ENCODE data around the gene EMX2.

EMX2 gene

DNA sequence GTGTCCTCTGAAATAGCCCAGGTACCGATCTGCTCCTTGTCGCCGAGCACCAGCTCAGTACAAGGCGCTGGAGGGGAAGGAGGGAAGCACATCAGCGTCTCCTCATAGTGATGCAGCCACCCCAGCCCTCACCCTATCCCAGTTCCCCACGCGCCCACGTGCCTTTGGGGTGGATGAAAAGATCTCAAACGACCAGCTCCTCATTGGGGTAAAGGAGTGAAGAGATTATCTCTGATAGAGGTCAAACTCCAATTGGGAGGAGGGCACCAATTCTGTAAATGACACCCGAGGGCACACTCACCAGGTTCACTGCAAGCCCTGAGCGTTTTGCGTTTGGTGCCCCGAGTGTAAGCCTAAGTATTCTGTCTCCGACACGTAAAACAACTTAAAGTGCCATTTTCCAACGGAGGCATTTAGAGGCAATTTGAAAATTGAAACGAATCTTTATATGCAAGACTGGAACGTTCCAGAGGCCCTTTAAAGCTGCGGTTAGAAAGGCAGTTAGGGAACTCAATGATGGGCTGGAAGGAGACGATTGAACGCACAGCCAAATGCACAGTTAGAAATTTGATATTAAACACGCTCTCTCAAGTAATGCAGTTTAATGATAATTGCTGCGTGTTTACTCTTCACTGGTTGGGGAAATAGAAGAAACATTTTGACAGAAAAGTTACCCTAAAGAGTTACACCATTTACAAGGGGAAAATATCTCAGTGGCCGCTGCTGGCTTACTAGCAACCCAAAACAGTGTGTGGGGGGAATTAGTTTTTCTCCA, 8.9 kb upstream of the EMX2 start:
- TF ChIP-seq EZH2phosphoT487 (IDR thresholded peaks at IDR 0.05; ENCODE audit: borderline replicate concordance, low read length), result no peak
- TF ChIP-seq, protein P1, sequence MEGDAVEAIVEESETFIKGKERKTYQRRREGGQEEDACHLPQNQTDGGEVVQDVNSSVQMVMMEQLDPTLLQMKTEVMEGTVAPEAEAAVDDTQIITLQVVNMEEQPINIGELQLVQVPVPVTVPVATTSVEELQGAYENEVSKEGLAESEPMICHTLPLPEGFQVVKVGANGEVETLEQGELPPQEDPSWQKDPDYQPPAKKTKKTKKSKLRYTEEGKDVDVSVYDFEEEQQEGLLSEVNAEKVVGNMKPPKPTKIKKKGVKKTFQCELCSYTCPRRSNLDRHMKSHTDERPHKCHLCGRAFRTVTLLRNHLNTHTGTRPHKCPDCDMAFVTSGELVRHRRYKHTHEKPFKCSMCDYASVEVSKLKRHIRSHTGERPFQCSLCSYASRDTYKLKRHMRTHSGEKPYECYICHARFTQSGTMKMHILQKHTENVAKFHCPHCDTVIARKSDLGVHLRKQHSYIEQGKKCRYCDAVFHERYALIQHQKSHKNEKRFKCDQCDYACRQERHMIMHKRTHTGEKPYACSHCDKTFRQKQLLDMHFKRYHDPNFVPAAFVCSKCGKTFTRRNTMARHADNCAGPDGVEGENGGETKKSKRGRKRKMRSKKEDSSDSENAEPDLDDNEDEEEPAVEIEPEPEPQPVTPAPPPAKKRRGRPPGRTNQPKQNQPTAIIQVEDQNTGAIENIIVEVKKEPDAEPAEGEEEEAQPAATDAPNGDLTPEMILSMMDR (IDR thresholded peaks at IDR 0.05; ENCODE audit: low read depth, low read length, poor library complexity, severe bottlenecking), result no peak
- Histone ChIP-seq H3K9me3 (ENCODE audit: control insufficient read depth, insufficient read depth, low read length) (no peaks in the 10 kb centered on the region), H3F3A (ENCODE audit: control insufficient read depth, insufficient read depth) (no peaks in the 10 kb centered on the region), H3K4me3 (ENCODE audit: low read length) (no peak overlapping the region), H3K4me1 (ENCODE audit: control insufficient read depth, low read length) (no peaks in the 10 kb centered on the region), H3K4me2 (ENCODE audit: low read length) (no peak overlapping the region), H3K9me2 (replicated peaks; ENCODE audit: control insufficient read depth, low read length) (no peaks in the 10 kb centered on the region), H3K27ac (ENCODE audit: low read depth, low read length) (no peak overlapping the region), H4K20me1 (ENCODE audit: control insufficient read depth, insufficient read depth, low read depth, low read length) (no peaks in the 10 kb centered on the region), H3K27me3 (ENCODE audit: control insufficient read depth, low read length) (peaks cover 28% of the 10 kb centered on the region), H3K36me3 (ENCODE audit: control insufficient read depth, low read length) (no peaks in the 10 kb centered on the region), H3K79me2 (ENCODE audit: control insufficient read depth, low read length) (no peaks in the 10 kb centered on the region)

- Histone ChIP-seq H3F3A (ENCODE audit: control insufficient read depth, insufficient read depth) (no peaks in the 10 kb centered on the region), H3K9me2 (replicated peaks; ENCODE audit: control insufficient read depth, low read length) (no peaks in the 10 kb centered on the region), H3K27ac (ENCODE audit: low read depth, low read length) (no peak overlapping the region), H3K36me3 (ENCODE audit: control insufficient read depth, low read length) (no peaks in the 10 kb centered on the region), H3K27me3 (ENCODE audit: control insufficient read depth, low read length) (peaks cover 29% of the 10 kb centered on the region), H3K4me2 (ENCODE audit: low read length) (no peak overlapping the region), H3K9me3 (ENCODE audit: control insufficient read depth, insufficient read depth, low read length) (no peaks in the 10 kb centered on the region), H3K4me1 (ENCODE audit: control insufficient read depth, low read length) (no peaks in the 10 kb centered on the region), H3K4me3 (ENCODE audit: low read length) (no peak overlapping the region), H4K20me1 (ENCODE audit: control insufficient read depth, insufficient read depth, low read depth, low read length) (no peaks in the 10 kb centered on the region), H3K79me2 (ENCODE audit: control insufficient read depth, low read length) (no peaks in the 10 kb centered on the region)
- TF ChIP-seq, protein P1 (IDR thresholded peaks at IDR 0.05; ENCODE audit: low read depth, low read length, poor library complexity, severe bottlenecking), result no peak
- no peak for TF ChIP-seq EZH2phosphoT487 (IDR thresholded peaks at IDR 0.05; ENCODE audit: borderline replicate concordance, low read length)
Observed at GRCh38 chr10:117534321-117535297, 7.9 kb upstream of the EMX2 start.

DNA sequence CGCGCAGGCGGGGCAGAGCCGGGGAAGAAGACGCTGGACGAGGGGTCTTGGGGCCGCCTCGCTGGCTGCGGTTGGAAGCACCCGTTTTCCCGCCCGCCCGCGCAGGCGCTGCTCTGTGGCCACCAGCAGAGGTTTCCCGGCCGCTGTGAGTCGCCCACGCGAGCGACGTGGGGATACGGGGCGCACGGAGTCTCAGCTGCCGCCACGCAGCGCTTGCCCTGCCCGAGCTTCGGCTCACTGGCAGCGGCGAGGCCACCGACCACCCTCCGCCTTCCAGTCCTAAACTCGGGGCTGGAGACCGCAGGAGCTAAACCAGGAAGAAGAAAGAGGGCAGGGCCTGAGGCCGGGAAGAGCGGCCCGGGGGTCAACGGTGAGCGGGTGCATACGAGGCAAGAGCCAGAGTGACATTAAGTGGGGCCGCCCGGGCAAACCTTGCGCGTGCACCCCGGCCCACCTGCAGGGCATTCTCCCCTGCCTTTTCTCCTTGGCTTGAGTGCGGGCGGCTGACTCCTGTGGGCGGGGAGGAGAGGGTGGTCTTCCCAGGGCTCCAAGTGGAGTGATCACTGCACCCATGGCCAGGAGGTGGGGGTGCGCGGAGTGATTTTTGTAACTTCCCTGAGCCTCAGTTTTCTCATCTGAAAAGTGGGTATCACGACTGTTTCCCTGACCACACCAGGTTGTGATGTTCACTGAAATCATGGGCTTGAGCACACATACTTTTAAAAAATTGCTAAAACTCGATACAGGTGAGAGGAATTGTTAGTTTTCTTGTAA, 7.1 kb upstream of the EMX2 start:
- Histone ChIP-seq H3K27me3 (ENCODE audit: control insufficient read depth, low read length) (peaks cover 33% of the 10 kb centered on the region), H3K27ac (ENCODE audit: low read depth, low read length) (no peak overlapping the region), H4K20me1 (ENCODE audit: control insufficient read depth, insufficient read depth, low read depth, low read length) (no peaks in the 10 kb centered on the region), H3K4me3 (ENCODE audit: low read length) (no peak overlapping the region), H3K9me3 (ENCODE audit: control insufficient read depth, insufficient read depth, low read length) (no peaks in the 10 kb centered on the region), H3K4me2 (ENCODE audit: low read length) (no peak overlapping the region), H3K36me3 (ENCODE audit: control insufficient read depth, low read length) (no peaks in the 10 kb centered on the region), H3K4me1 (ENCODE audit: control insufficient read depth, low read length) (no peaks in the 10 kb centered on the region), H3F3A (ENCODE audit: control insufficient read depth, insufficient read depth) (no peaks in the 10 kb centered on the region), H3K79me2 (ENCODE audit: control insufficient read depth, low read length) (no peaks in the 10 kb centered on the region), H3K9me2 (replicated peaks; ENCODE audit: control insufficient read depth, low read length) (no peaks in the 10 kb centered on the region)
- TF ChIP-seq, protein P1 (IDR thresholded peaks at IDR 0.05; ENCODE audit: low read depth, low read length, poor library complexity, severe bottlenecking), result no peak
- no peak for TF ChIP-seq EZH2phosphoT487 (IDR thresholded peaks at IDR 0.05; ENCODE audit: borderline replicate concordance, low read length)
